Measurements from ENCODE around the gene ITGA7. TPM values are rescaled to one million over a fixed set of nuclear protein-coding genes. Genes with fewer than 3 reads are reported as not detected.

ITGA7 gene
- total and polyA plus RNA-seq, 2 experiments from 2014 or later, result 2.0 to 7.2 TPM

- WGBS, 2 experiments (ENCODE audit: low coverage in 1 of 2, low lambda C conversion rate in 2 of 2, missing lambda C conversion rate in 2 of 2), result 1% methylated on average over 14 of the region's 14 CpGs
- Histone ChIP-seq H2AFZ (peak overlapping the region; percentile 100), H3K9me3 (ENCODE audit: low read depth) (no peaks in the 10 kb centered on the region), H3K4me2 (ENCODE audit: unreplicated experiment) (peak overlapping the region; percentile 100), H3K27ac (peak overlapping the region; percentile 56), H3F3A (ENCODE audit: insufficient read depth) (peaks cover 3% of the 10 kb centered on the region; the same call in 1 of the 2 replicates), H3K9ac (peak overlapping the region; percentile 83), H3K27me3 (replicated peaks; ENCODE audit: insufficient read depth) (no peaks in the 10 kb centered on the region), H3K36me3 (ENCODE audit: low read depth) (no peaks in the 10 kb centered on the region), H3K4me1 (ENCODE audit: insufficient read depth) (peaks cover 11% of the 10 kb centered on the region; the same call in 1 of the 2 replicates), H3K4me3 (peak overlapping the region; percentile 98), H3K9me2 (ENCODE audit: insufficient read depth) (no peaks in the 10 kb centered on the region), H3K79me2 (ENCODE audit: insufficient read depth) (no peaks in the 10 kb centered on the region), H4K20me1 (ENCODE audit: insufficient read depth) (no peaks in the 10 kb centered on the region)
- peak; percentile 78 for DNase-seq
- in situ Hi-C loops (cut with MboI), result no loop called here
- TF ChIP-seq EZH2 (IDR thresholded peaks at IDR 0.05; ENCODE audit: insufficient read depth, poor library complexity, severe bottlenecking), result no peak
- no peak for TF ChIP-seq EZH2phosphoT487 (IDR thresholded peaks at IDR 0.05; ENCODE audit: insufficient read depth, low read depth)
Measured at GRCh38 chr12:55738123-55739024, 30.7 kb upstream of the ITGA7 start.

GRCh38 chr12:55737581-55738122 is 29.9 kb upstream of the ITGA7 start:
- Histone ChIP-seq H3K36me3 (ENCODE audit: low read depth) (no peaks in the 10 kb centered on the region), H3K9me3 (ENCODE audit: low read depth) (no peaks in the 10 kb centered on the region), H3K9me2 (ENCODE audit: insufficient read depth) (no peaks in the 10 kb centered on the region), H2AFZ (peak overlapping the region; percentile 100), H3K4me3 (peak overlapping the region; percentile 98), H3F3A (ENCODE audit: insufficient read depth) (peaks cover 3% of the 10 kb centered on the region; the same call in 1 of the 2 replicates), H4K20me1 (ENCODE audit: insufficient read depth) (no peaks in the 10 kb centered on the region), H3K4me1 (ENCODE audit: insufficient read depth) (peaks cover 10% of the 10 kb centered on the region; the same call in 1 of the 2 replicates), H3K9ac (peak overlapping the region; percentile 83), H3K27me3 (replicated peaks; ENCODE audit: insufficient read depth) (no peaks in the 10 kb centered on the region), H3K27ac (peak overlapping the region; percentile 56; the same call in 1 of the 2 replicates), H3K79me2 (ENCODE audit: insufficient read depth) (peaks cover under 1% of the 10 kb centered on the region; the same call in 1 of the 2 replicates), H3K4me2 (ENCODE audit: unreplicated experiment) (peak overlapping the region; percentile 100)
- WGBS, 2 experiments (ENCODE audit: low coverage in 1 of 2, low lambda C conversion rate in 2 of 2, missing lambda C conversion rate in 2 of 2), result 0 to 2% methylated on average over 4 of the region's 4 CpGs
- in situ Hi-C loops (cut with MboI), result no loop called here
- no peak for TF ChIP-seq EZH2 (IDR thresholded peaks at IDR 0.05; ENCODE audit: insufficient read depth, poor library complexity, severe bottlenecking)
- no peak for TF ChIP-seq EZH2phosphoT487 (IDR thresholded peaks at IDR 0.05; ENCODE audit: insufficient read depth, low read depth)
- DNase-seq, result peak; percentile 34

DNA sequence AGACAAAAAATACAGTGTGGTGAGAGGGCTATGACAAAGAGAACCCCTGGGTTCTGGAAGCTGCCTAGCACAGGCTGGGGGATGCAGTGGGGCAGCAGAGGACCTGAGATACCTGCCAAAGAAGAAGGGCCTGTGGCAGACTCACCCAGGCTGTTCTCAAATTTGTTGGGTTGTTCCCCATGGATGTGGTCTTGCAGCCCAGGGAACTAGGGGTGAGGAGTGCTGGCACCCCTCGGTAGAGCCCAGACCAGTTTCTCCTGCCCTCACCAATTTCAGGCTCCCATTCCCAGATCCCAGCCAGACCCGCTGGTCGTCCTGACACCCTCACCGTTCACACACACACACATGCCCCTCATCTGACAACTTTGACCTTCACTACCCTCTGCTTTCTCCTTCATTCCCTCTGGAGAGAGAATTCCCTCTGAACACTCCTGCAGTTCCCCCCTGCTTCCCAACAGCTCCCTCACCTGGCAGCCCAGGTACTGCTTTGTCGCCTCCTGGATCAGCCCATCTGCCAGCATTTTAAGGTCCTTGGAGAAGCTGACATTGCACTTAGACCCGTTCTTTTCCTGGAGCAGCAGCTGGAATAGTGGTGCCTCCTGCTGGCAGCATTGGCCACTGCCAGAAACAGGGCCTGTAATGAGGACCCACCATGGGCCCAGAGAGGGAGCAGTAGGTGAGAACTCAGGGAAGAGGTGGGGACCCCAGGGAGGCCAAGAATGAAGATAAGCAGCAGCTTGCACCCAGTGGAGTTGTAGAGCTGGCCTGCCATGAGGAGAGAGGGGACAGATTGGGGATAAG is 29.3 kb upstream of the ITGA7 start:
- Histone ChIP-seq H3K9me2 (ENCODE audit: insufficient read depth) (no peaks in the 10 kb centered on the region), H3K4me2 (ENCODE audit: unreplicated experiment) (no peak overlapping the region), H2AFZ (peak overlapping the region; percentile 100), H3K27ac (no peak overlapping the region), H3K36me3 (ENCODE audit: low read depth) (no peaks in the 10 kb centered on the region), H3K27me3 (replicated peaks; ENCODE audit: insufficient read depth) (no peaks in the 10 kb centered on the region), H3K9me3 (ENCODE audit: low read depth) (no peaks in the 10 kb centered on the region), H3K79me2 (ENCODE audit: insufficient read depth) (peaks cover 7% of the 10 kb centered on the region), H3K9ac (no peak overlapping the region), H3F3A (ENCODE audit: insufficient read depth) (peaks cover 3% of the 10 kb centered on the region; the same call in 1 of the 2 replicates), H4K20me1 (ENCODE audit: insufficient read depth) (no peaks in the 10 kb centered on the region), H3K4me1 (ENCODE audit: insufficient read depth) (peaks cover 7% of the 10 kb centered on the region; the same call in 1 of the 2 replicates), H3K4me3 (no peak overlapping the region)
- 19 to 21% methylated on average over 6 of the region's 6 CpGs for WGBS, 2 experiments (ENCODE audit: low coverage in 1 of 2, low lambda C conversion rate in 2 of 2, missing lambda C conversion rate in 2 of 2)
- in situ Hi-C loops (cut with MboI), result no loop called here
- no peak for TF ChIP-seq EZH2 (IDR thresholded peaks at IDR 0.05; ENCODE audit: insufficient read depth, poor library complexity, severe bottlenecking)
- TF ChIP-seq EZH2phosphoT487 (IDR thresholded peaks at IDR 0.05; ENCODE audit: insufficient read depth, low read depth), result no peak
- peak; percentile 84 for DNase-seq

- WGBS, 2 experiments (ENCODE audit: low coverage in 1 of 2, low lambda C conversion rate in 2 of 2, missing lambda C conversion rate in 2 of 2), result 53 to 58% methylated on average over 3 of the region's 3 CpGs
- no peak for DNase-seq
- H3K27me3 ChIP-seq (replicated peaks; ENCODE audit: insufficient read depth), result no peaks in the 10 kb centered on the region
- no peak overlapping the region for H3K4me2 ChIP-seq (ENCODE audit: unreplicated experiment)
- no peak overlapping the region for H3K4me3 ChIP-seq
- no peaks in the 10 kb centered on the region for H3K9me3 ChIP-seq (ENCODE audit: low read depth)
- in situ Hi-C loops (cut with MboI), result no loop called here
- no peak overlapping the region for H3K9ac ChIP-seq
- H2AFZ ChIP-seq, result no peak overlapping the region
- no peak overlapping the region for H3K27ac ChIP-seq
- no peak for TF ChIP-seq EZH2phosphoT487 (IDR thresholded peaks at IDR 0.05; ENCODE audit: insufficient read depth, low read depth)
- peaks cover 16% of the 10 kb centered on the region for H3K79me2 ChIP-seq (ENCODE audit: insufficient read depth)
- no peaks in the 10 kb centered on the region for H3K36me3 ChIP-seq (ENCODE audit: low read depth)
- H4K20me1 ChIP-seq (ENCODE audit: insufficient read depth), result no peaks in the 10 kb centered on the region
- H3K4me1 ChIP-seq (ENCODE audit: insufficient read depth), result peaks cover 7% of the 10 kb centered on the region; the same call in 1 of the 2 replicates
- H3F3A ChIP-seq (ENCODE audit: insufficient read depth), result peaks cover 3% of the 10 kb centered on the region; the same call in 1 of the 2 replicates
- no peaks in the 10 kb centered on the region for H3K9me2 ChIP-seq (ENCODE audit: insufficient read depth)
Measured at GRCh38 chr12:55736076-55736475, 28.4 kb upstream of the ITGA7 start.

All from GM23248 (cell line).